Transverse colon (tissue), 4 donors: Measurements from ENCODE around the gene HMGXB3. TPM values are rescaled to one million over a fixed set of nuclear protein-coding genes. Genes with fewer than 3 reads are reported as not detected.

Experiments used
- DNase-seq: peaks from one replicate; pipeline ENCODE4 v3.0.0-alpha.2; 2019
- H3K27ac ChIP-seq, 4 donors: fragments of 200-600 bp; sonication (generic); 2 replicates each; pipeline ENCODE4 v1.5.1; 2016 to 2018; ENCODE audit warnings: inconsistent platforms in 4 of 4
- H3K27me3 ChIP-seq: fragments of 200-600 bp; sonication (generic); 2 replicates; pipeline ENCODE4 v1.5.1; 2017; ENCODE audit warnings: inconsistent platforms
- H3K36me3 ChIP-seq, 4 donors: fragments of 200-600 bp; sonication (generic); 2 replicates each; pipeline ENCODE4 v1.5.1; 2017 to 2019; ENCODE audit warnings: inconsistent platforms in 4 of 4
- H3K4me1 ChIP-seq, 4 donors: fragments of 200-600 bp; sonication (generic); 2 replicates each; pipeline ENCODE4 v1.5.1; 2017 to 2020; ENCODE audit warnings: inconsistent platforms in 4 of 4
- H3K4me3 ChIP-seq, 4 donors: fragments of 200-600 bp; sonication (generic); 1 replicate in 1 of 4; 2 replicates in 3 of 4; pipeline versions ENCODE4 v1.5.1 to v1.6.1; 2017 to 2019; ENCODE audit warnings: inconsistent platforms in 4 of 4
- H3K9me3 ChIP-seq, 2 donors: fragments of 200-600 bp; sonication (generic); 2 replicates each; pipeline ENCODE4 v1.5.1; 2017 to 2019; ENCODE audit warnings: inconsistent platforms in 2 of 2
- CTCF ChIP-seq, 5 experiments: fragments of 200-600 bp in 3 of 5; fragments of 450-650 bp in 2 of 5; sonication (generic) in 3 of 5; IDR thresholded peaks; 1 replicate in 2 of 5; 2 replicates in 3 of 5; pipeline ENCODE4 v1.5.1; 2016 to 2017; ENCODE audit warnings: antibody characterized with exemption in 5 of 5, inconsistent platforms in 3 of 5, mild to moderate bottlenecking in 2 of 5, moderate library complexity in 1 of 5
- EP300 ChIP-seq: sonication (generic); formaldehyde crosslinking; IDR thresholded peaks from one replicate; pipeline ENCODE4 v1.6.1; 2017; ENCODE audit warnings: antibody characterized with exemption, low read depth
- POLR2A ChIP-seq: fragments of 450-650 bp; IDR thresholded peaks from one replicate; pipeline ENCODE4 v1.6.1; 2016; ENCODE audit warnings: antibody characterized with exemption, mild to moderate bottlenecking, moderate library complexity
- POLR2AphosphoS5 ChIP-seq, 3 donors: sonication (generic); formaldehyde crosslinking; IDR thresholded peaks; one replicate each; pipeline ENCODE4 v1.6.1; 2016; ENCODE audit warnings: antibody characterized with exemption in 3 of 3
- WGBS, 2 donors: methylation state at CpG; one replicate each; pipeline ENCODE4 v1.1.5; 2018; ENCODE audit warnings: low coverage in 1 of 2; 5-methylcytosine and 5-hydroxymethylcytosine counted together
- in situ Hi-C, 4 donors: fragments of 200-750 bp; cut with MboI; loops; one replicate each; pipeline versions ENCODE4 v1.15.0 to v1.15.1; 2017; ENCODE audit warnings: low sequenced_read_pairs in 3 of 4, low pct_ligation_motif_present in 1 of 4, low pct_unique_long_range_greater_than_20kb in 1 of 4
- intact Hi-C: fragments of 100-400 bp; cut with DNase I; formaldehyde crosslinking; loops from one replicate; pipeline ENCODE4 v1.15.1; 2023; ENCODE audit warnings: low total_unique reads
- total RNA-seq, 4 donors: library from RNA; depleted of rRNA; stranded (reverse); fragments of >200 nt; gene quantifications; one replicate each; pipeline ENCODE4 v1.1.0, GENCODE V29; 2016

Gene HMGXB3
- total RNA-seq, 4 donors from 2014 or later = 29.9 to 93.5 (median 38.1) TPM

- H3K9me3 ChIP-seq = no peaks in the 10 kb centered on the region
- in situ Hi-C loops (no loop called here), intact Hi-C loops (no loop called here)
- no peak for TF ChIP-seq CTCF (IDR thresholded peaks at IDR 0.05)
- TF ChIP-seq EP300 = no peak
- no peak for TF ChIP-seq POLR2AphosphoS5 (IDR thresholded peaks at IDR 0.05)
- no peak for TF ChIP-seq POLR2A
- H3K4me1 ChIP-seq = no peaks in the 10 kb centered on the region
- no peak overlapping the region for H3K4me3 ChIP-seq
- WGBS, 2 donors = 92% methylated on average over 2 of the region's 2 CpGs; no CpG with 5 or more reads in 1 of the 2 donors
- DNase-seq = no peak
- H3K27ac ChIP-seq = no peak overlapping the region
- peaks cover 0 to 34% (median 13%) of the 10 kb centered on the region in 4 donors for H3K36me3 ChIP-seq
- no peaks in the 10 kb centered on the region for H3K27me3 ChIP-seq
Measured at GRCh38 chr5:150054569-150054968, 54.0 kb downstream of the HMGXB3 start.

GRCh38 chr5:150055326-150056074 lies 55.0 kb downstream of the HMGXB3 start:
- no peak overlapping the region for H3K4me3 ChIP-seq
- no peaks in the 10 kb centered on the region for H3K4me1 ChIP-seq
- no peaks in the 10 kb centered on the region for H3K27me3 ChIP-seq
- WGBS, 2 donors = 82% methylated on average over 14 of the region's 14 CpGs; no CpG with 5 or more reads in 1 of the 2 donors
- DNase-seq = no peak
- H3K36me3 ChIP-seq = peaks cover 0 to 26% (median 13%) of the 10 kb centered on the region in 4 donors
- H3K9me3 ChIP-seq = no peaks in the 10 kb centered on the region
- intact Hi-C loops = no loop called here
- H3K27ac ChIP-seq = no peak overlapping the region
- no peak for TF ChIP-seq POLR2AphosphoS5 (IDR thresholded peaks at IDR 0.05)
- no peak for TF ChIP-seq EP300
- no peak for TF ChIP-seq CTCF (IDR thresholded peaks at IDR 0.05)
- no peak for TF ChIP-seq POLR2A
- in situ Hi-C loops = no loop called here

- Histone ChIP-seq H3K27me3 (no peaks in the 10 kb centered on the region), H3K4me3 (no peak overlapping the region), H3K9me3 (no peaks in the 10 kb centered on the region), H3K36me3 (peaks cover 0 to 22% (median 11%) of the 10 kb centered on the region in 4 donors), H3K27ac (no peak overlapping the region), H3K4me1 (no peaks in the 10 kb centered on the region)
- in situ Hi-C loops (no loop called here), intact Hi-C loops (no loop called here)
- no peak for TF ChIP-seq POLR2A
- no peak for TF ChIP-seq EP300
- no peak for TF ChIP-seq CTCF (IDR thresholded peaks at IDR 0.05)
- no peak for TF ChIP-seq POLR2AphosphoS5 (IDR thresholded peaks at IDR 0.05)
- 96% methylated on average over 9 of the region's 9 CpGs; no CpG with 5 or more reads in 1 of the 2 donors for WGBS, 2 donors
- no peak for DNase-seq
Measured at GRCh38 chr5:150056075-150056443, 55.5 kb downstream of the HMGXB3 start.

GRCh38 chr5:150057052-150057451 lies 56.5 kb downstream of the HMGXB3 start:
- H3K4me3 ChIP-seq = no peak overlapping the region
- no peaks in the 10 kb centered on the region for H3K27me3 ChIP-seq
- 84% methylated on average over 8 of the region's 8 CpGs; no CpG with 5 or more reads in 1 of the 2 donors for WGBS, 2 donors
- intact Hi-C loops (no loop called here), in situ Hi-C loops (no loop called here)
- no peak overlapping the region for H3K27ac ChIP-seq
- peaks cover 0 to 17% (median 6%) of the 10 kb centered on the region in 4 donors for H3K36me3 ChIP-seq
- H3K4me1 ChIP-seq = no peaks in the 10 kb centered on the region
- no peaks in the 10 kb centered on the region for H3K9me3 ChIP-seq
- DNase-seq = no peak
- TF ChIP-seq EP300 = no peak
- no peak for TF ChIP-seq CTCF (IDR thresholded peaks at IDR 0.05)
- no peak for TF ChIP-seq POLR2AphosphoS5 (IDR thresholded peaks at IDR 0.05)
- no peak for TF ChIP-seq POLR2A
